GM23338 (cell line): ENCODE measurements around the gene AGO4. TPM values are rescaled to one million over a fixed set of nuclear protein-coding genes. Genes with fewer than 3 reads are reported as not detected.

Source experiments
- ATAC-seq: fragments of 200-7000 bp; cut with Tn5 transposase; 3 replicates; pipeline ENCODE4 v1.9.1; 2020
- DNase-seq: peaks from one replicate; pipeline ENCODE4 v3.0.0-alpha.2; 2015; ENCODE audit warnings: low spot score
- H2AFZ ChIP-seq: fragments of 200-600 bp; sonication (generic); 2 replicates; pipeline ENCODE4 v1.8.0; 2016; ENCODE audit warnings: antibody characterized with exemption, mild to moderate bottlenecking, moderate library complexity
- H3F3A ChIP-seq: fragments of 200-600 bp; sonication (generic); replicated peaks from 2 replicates; pipeline ENCODE4 v1.8.0; 2017; ENCODE audit warnings: antibody characterized with exemption, mixed run types, low read depth
- H3K27ac ChIP-seq: fragments of 200-600 bp; sonication (generic); 2 replicates; pipeline ENCODE4 v1.6.1; 2016; ENCODE audit warnings: low read depth
- H3K27me3 ChIP-seq: fragments of 200-600 bp; sonication (generic); 2 replicates; pipeline ENCODE4 v1.8.0; 2016; ENCODE audit warnings: mild to moderate bottlenecking, mixed run types, moderate library complexity; ENCODE audit not compliant: insufficient read depth
- H3K36me3 ChIP-seq: fragments of 200-600 bp; sonication (generic); 2 replicates; pipeline ENCODE4 v1.8.0; 2016; ENCODE audit warnings: mild to moderate bottlenecking; ENCODE audit not compliant: insufficient read depth
- H3K4me1 ChIP-seq: fragments of 200-600 bp; sonication (generic); 2 replicates; pipeline ENCODE4 v1.8.0; 2016; ENCODE audit warnings: mild to moderate bottlenecking, moderate library complexity; ENCODE audit not compliant: insufficient read depth
- H3K4me2 ChIP-seq: fragments of 200-600 bp; sonication (generic); 2 replicates; pipeline ENCODE4 v1.7.1; 2017; ENCODE audit warnings: mixed run types
- H3K4me3 ChIP-seq: fragments of 200-600 bp; sonication (generic); 2 replicates; pipeline ENCODE4 v1.6.1; 2016; ENCODE audit warnings: mixed run types
- H3K79me2 ChIP-seq: fragments of 200-600 bp; sonication (generic); replicated peaks from 2 replicates; pipeline ENCODE4 v1.8.0; 2017; ENCODE audit warnings: mild to moderate bottlenecking; ENCODE audit not compliant: insufficient read depth
- H3K9me2 ChIP-seq: fragments of 200-600 bp; sonication (generic); 2 replicates; pipeline ENCODE4 v1.8.0; 2017; ENCODE audit not compliant: insufficient read depth
- H4K20me1 ChIP-seq: fragments of 200-600 bp; sonication (generic); replicated peaks from 2 replicates; pipeline ENCODE4 v1.8.0; 2017; ENCODE audit warnings: mild to moderate bottlenecking; ENCODE audit not compliant: insufficient read depth
- H3K27ac Mint-ChIP-seq: 2 replicates; pipeline ENCODE4 v1.8.0; 2020; ENCODE audit warnings: inconsistent platforms, mild to moderate bottlenecking, moderate library complexity, mixed read lengths
- H3K27me3 Mint-ChIP-seq: 3 replicates; pipeline ENCODE4 v1.8.0; 2022; ENCODE audit warnings: low read depth, mild to moderate bottlenecking, moderate library complexity, mixed read lengths, inconsistent platforms; ENCODE audit not compliant: insufficient read depth, poor library complexity
- H3K36me3 Mint-ChIP-seq: 3 replicates; pipeline ENCODE4 v1.8.0; 2021; ENCODE audit warnings: low read depth, mild to moderate bottlenecking, inconsistent platforms, moderate library complexity, mixed read lengths
- H3K4me1 Mint-ChIP-seq: 3 replicates; pipeline ENCODE4 v1.8.0; 2020; ENCODE audit warnings: mild to moderate bottlenecking, inconsistent platforms, mixed read lengths
- H3K4me3 Mint-ChIP-seq: 3 replicates; pipeline ENCODE4 v1.8.0; 2021; ENCODE audit warnings: moderate library complexity, mild to moderate bottlenecking, inconsistent platforms, mixed read lengths
- H3K9me3 Mint-ChIP-seq: 3 replicates; pipeline ENCODE4 v1.8.0; 2020; ENCODE audit warnings: moderate library complexity, mild to moderate bottlenecking, inconsistent platforms, mixed read lengths
- CREB1 ChIP-seq: fragments of 250-450 bp; sonication (Bioruptor Pico); IDR thresholded peaks from 2 replicates; pipeline ENCODE4 v1.5.0; 2020; ENCODE audit warnings: low read depth, mild to moderate bottlenecking, moderate library complexity
- EZH2 ChIP-seq: fragments of 200-600 bp; sonication (generic); IDR thresholded peaks from one replicate; pipeline ENCODE4 v1.8.0; 2017; ENCODE audit warnings: antibody characterized with exemption, mild to moderate bottlenecking, low read depth; ENCODE audit not compliant: unreplicated experiment
- EZH2phosphoT487 ChIP-seq: fragments of 200-600 bp; sonication (generic); IDR thresholded peaks from one replicate; pipeline ENCODE4 v1.8.1; 2018; ENCODE audit warnings: antibody characterized with exemption; ENCODE audit not compliant: unreplicated experiment
- JUNB ChIP-seq: IDR thresholded peaks from one replicate; pipeline ENCODE4 v1.6.1; 2016; ENCODE audit warnings: antibody characterized with exemption; ENCODE audit not compliant: unreplicated experiment
- NANOG ChIP-seq: IDR thresholded peaks from 2 replicates; pipeline ENCODE4 v1.6.1; 2016; ENCODE audit warnings: antibody characterized with exemption, borderline replicate concordance
- POLR2AphosphoS5 ChIP-seq: IDR thresholded peaks from 2 replicates; pipeline ENCODE4 v1.6.1; 2016; ENCODE audit warnings: antibody characterized with exemption, low read depth
- ZNF114 ChIP-seq: fragments of 250-450 bp; sonication (Bioruptor Pico); IDR thresholded peaks from 2 replicates; pipeline ENCODE4 v1.5.0; 2020; ENCODE audit warnings: mild to moderate bottlenecking, moderate library complexity
- polyA plus RNA-seq: library from polyadenylated mRNA; unstranded; fragments of >200 nt; fragmentation: Nextera tagmentation; extraction: Ambion mirVana; gene quantifications from 2 replicates; pipeline ENCODE4 v1.2.1, GENCODE V29; 2016
- total RNA-seq: library from RNA; depleted of rRNA; stranded (reverse); fragments of >200 nt; shearing (Covaris generic); gene quantifications from 2 replicates; pipeline ENCODE4 v1.2.3, GENCODE V29; 2014
- TF ChIP-seq, protein P1 (sequence below): IDR thresholded peaks from 2 replicates; pipeline ENCODE4 v1.6.1; 2016; ENCODE audit warnings: antibody characterized with exemption
- TF ChIP-seq, protein P2 (sequence below): IDR thresholded peaks from one replicate; pipeline ENCODE4 v1.6.1; 2018; ENCODE audit warnings: antibody characterized with exemption; ENCODE audit not compliant: unreplicated experiment
- TF ChIP-seq, protein P3 (sequence below): fragments of 250-450 bp; sonication (Bioruptor Pico); IDR thresholded peaks from 2 replicates; pipeline ENCODE4 v1.5.0; 2020; ENCODE audit warnings: mild to moderate bottlenecking, moderate library complexity

Gene AGO4
- total and polyA plus RNA-seq, 2 experiments from 2014 or later: 1.7 to 9.7 TPM

DNA sequence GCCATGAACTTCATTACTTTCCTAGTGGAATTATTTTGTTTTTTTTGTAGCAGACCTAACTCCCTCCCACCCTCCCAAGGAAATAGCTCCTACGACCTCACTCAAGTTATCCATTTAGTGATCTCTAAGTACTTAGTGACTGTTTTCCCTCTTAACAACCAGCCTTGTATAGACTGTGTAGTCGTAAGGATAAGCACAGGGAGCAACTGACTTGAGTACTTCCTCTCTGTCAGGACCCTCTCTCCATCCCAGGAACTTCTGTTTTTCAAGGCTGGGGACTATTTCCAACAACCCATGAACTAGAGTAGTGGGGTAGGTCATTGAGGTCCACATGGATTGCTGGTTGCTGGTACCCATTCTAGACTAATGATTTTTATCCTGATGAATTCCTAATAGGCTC is 77.1 kb downstream of the AGO4 start (continued):
- TF ChIP-seq, protein P1, sequence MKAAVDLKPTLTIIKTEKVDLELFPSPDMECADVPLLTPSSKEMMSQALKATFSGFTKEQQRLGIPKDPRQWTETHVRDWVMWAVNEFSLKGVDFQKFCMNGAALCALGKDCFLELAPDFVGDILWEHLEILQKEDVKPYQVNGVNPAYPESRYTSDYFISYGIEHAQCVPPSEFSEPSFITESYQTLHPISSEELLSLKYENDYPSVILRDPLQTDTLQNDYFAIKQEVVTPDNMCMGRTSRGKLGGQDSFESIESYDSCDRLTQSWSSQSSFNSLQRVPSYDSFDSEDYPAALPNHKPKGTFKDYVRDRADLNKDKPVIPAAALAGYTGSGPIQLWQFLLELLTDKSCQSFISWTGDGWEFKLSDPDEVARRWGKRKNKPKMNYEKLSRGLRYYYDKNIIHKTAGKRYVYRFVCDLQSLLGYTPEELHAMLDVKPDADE: no peak

DNA sequence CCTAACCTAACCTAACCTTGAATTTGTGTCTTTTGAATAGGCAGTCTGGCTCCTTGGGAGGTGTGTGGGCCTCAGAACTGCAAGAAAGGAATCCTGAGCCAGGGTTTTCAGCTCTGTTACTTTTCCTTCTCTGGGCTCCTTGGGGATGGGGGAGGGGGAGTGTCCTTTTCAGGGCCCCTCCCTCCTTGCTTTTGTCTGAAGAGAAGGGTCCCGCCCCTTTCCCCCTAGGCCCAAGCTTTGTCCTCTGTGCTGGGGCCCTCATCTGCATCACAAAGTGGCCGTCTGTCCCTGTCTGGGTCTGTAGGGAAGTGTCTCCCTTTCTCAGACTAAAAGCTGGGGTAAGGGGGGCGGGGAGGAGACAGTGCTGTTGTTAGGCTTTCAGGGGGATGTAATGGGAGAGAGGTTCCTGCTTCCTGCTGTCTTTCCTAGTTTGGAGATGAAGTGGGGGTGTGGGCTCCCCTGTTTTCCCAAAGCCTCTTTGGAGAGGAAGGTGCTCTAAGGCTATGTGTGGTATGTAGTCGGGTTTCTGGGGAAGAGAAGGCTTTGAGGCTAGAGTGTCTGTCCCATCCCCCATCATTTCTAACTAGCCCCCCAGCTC is 78.2 kb downstream of the AGO4 start:
- Histone ChIP-seq H3K27ac (peak overlapping the region; percentile 70), H3K4me3 (peak overlapping the region; percentile 98)
- no peaks in the 10 kb centered on the region for H3K9me3 Mint-ChIP-seq

More for the DNA sequence above, 78.2 kb downstream of the AGO4 start:
- H3K4me1 Mint-ChIP-seq: peaks cover 58% of the 10 kb centered on the region
- H2AFZ ChIP-seq: no peak overlapping the region
- peaks cover 25% of the 10 kb centered on the region for H3K36me3 Mint-ChIP-seq
- ATAC-seq: peak; percentile 82
- no peaks in the 10 kb centered on the region for H3K27me3 ChIP-seq
- peak overlapping the region; percentile 95 for H3K4me3 Mint-ChIP-seq
- H3K27ac Mint-ChIP-seq: peak overlapping the region; percentile 90
- no peaks in the 10 kb centered on the region for H3K9me2 ChIP-seq
- peak overlapping the region; percentile 95 for H3K4me2 ChIP-seq
- H4K20me1 ChIP-seq: peaks cover 38% of the 10 kb centered on the region
- H3K79me2 ChIP-seq: peaks cover 68% of the 10 kb centered on the region
- H3K36me3 ChIP-seq: peaks cover 9% of the 10 kb centered on the region
- H3K27me3 Mint-ChIP-seq: peaks cover 14% of the 10 kb centered on the region
- peak; percentile 99 for DNase-seq
- peaks cover 20% of the 10 kb centered on the region; the same call in 1 of the 2 replicates for H3F3A ChIP-seq
- peaks cover 37% of the 10 kb centered on the region for H3K4me1 ChIP-seq
- no peak for TF ChIP-seq EZH2phosphoT487
- TF ChIP-seq, protein P1: no peak
- TF ChIP-seq POLR2AphosphoS5: peak; percentile 40; the same call in 1 of the 2 replicates
- no peak for TF ChIP-seq ZNF114 (CRISPR knock-in tag)
- TF ChIP-seq EZH2: no peak
- TF ChIP-seq, protein P2, sequence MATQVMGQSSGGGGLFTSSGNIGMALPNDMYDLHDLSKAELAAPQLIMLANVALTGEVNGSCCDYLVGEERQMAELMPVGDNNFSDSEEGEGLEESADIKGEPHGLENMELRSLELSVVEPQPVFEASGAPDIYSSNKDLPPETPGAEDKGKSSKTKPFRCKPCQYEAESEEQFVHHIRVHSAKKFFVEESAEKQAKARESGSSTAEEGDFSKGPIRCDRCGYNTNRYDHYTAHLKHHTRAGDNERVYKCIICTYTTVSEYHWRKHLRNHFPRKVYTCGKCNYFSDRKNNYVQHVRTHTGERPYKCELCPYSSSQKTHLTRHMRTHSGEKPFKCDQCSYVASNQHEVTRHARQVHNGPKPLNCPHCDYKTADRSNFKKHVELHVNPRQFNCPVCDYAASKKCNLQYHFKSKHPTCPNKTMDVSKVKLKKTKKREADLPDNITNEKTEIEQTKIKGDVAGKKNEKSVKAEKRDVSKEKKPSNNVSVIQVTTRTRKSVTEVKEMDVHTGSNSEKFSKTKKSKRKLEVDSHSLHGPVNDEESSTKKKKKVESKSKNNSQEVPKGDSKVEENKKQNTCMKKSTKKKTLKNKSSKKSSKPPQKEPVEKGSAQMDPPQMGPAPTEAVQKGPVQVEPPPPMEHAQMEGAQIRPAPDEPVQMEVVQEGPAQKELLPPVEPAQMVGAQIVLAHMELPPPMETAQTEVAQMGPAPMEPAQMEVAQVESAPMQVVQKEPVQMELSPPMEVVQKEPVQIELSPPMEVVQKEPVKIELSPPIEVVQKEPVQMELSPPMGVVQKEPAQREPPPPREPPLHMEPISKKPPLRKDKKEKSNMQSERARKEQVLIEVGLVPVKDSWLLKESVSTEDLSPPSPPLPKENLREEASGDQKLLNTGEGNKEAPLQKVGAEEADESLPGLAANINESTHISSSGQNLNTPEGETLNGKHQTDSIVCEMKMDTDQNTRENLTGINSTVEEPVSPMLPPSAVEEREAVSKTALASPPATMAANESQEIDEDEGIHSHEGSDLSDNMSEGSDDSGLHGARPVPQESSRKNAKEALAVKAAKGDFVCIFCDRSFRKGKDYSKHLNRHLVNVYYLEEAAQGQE: peak; percentile 9
- peak; percentile 29; the same call in 1 of the 2 replicates for TF ChIP-seq NANOG
- 0 out of 2 replicates have a peak, but pooled peaks have one; percentile 3 for TF ChIP-seq CREB1
- TF ChIP-seq, protein P3, sequence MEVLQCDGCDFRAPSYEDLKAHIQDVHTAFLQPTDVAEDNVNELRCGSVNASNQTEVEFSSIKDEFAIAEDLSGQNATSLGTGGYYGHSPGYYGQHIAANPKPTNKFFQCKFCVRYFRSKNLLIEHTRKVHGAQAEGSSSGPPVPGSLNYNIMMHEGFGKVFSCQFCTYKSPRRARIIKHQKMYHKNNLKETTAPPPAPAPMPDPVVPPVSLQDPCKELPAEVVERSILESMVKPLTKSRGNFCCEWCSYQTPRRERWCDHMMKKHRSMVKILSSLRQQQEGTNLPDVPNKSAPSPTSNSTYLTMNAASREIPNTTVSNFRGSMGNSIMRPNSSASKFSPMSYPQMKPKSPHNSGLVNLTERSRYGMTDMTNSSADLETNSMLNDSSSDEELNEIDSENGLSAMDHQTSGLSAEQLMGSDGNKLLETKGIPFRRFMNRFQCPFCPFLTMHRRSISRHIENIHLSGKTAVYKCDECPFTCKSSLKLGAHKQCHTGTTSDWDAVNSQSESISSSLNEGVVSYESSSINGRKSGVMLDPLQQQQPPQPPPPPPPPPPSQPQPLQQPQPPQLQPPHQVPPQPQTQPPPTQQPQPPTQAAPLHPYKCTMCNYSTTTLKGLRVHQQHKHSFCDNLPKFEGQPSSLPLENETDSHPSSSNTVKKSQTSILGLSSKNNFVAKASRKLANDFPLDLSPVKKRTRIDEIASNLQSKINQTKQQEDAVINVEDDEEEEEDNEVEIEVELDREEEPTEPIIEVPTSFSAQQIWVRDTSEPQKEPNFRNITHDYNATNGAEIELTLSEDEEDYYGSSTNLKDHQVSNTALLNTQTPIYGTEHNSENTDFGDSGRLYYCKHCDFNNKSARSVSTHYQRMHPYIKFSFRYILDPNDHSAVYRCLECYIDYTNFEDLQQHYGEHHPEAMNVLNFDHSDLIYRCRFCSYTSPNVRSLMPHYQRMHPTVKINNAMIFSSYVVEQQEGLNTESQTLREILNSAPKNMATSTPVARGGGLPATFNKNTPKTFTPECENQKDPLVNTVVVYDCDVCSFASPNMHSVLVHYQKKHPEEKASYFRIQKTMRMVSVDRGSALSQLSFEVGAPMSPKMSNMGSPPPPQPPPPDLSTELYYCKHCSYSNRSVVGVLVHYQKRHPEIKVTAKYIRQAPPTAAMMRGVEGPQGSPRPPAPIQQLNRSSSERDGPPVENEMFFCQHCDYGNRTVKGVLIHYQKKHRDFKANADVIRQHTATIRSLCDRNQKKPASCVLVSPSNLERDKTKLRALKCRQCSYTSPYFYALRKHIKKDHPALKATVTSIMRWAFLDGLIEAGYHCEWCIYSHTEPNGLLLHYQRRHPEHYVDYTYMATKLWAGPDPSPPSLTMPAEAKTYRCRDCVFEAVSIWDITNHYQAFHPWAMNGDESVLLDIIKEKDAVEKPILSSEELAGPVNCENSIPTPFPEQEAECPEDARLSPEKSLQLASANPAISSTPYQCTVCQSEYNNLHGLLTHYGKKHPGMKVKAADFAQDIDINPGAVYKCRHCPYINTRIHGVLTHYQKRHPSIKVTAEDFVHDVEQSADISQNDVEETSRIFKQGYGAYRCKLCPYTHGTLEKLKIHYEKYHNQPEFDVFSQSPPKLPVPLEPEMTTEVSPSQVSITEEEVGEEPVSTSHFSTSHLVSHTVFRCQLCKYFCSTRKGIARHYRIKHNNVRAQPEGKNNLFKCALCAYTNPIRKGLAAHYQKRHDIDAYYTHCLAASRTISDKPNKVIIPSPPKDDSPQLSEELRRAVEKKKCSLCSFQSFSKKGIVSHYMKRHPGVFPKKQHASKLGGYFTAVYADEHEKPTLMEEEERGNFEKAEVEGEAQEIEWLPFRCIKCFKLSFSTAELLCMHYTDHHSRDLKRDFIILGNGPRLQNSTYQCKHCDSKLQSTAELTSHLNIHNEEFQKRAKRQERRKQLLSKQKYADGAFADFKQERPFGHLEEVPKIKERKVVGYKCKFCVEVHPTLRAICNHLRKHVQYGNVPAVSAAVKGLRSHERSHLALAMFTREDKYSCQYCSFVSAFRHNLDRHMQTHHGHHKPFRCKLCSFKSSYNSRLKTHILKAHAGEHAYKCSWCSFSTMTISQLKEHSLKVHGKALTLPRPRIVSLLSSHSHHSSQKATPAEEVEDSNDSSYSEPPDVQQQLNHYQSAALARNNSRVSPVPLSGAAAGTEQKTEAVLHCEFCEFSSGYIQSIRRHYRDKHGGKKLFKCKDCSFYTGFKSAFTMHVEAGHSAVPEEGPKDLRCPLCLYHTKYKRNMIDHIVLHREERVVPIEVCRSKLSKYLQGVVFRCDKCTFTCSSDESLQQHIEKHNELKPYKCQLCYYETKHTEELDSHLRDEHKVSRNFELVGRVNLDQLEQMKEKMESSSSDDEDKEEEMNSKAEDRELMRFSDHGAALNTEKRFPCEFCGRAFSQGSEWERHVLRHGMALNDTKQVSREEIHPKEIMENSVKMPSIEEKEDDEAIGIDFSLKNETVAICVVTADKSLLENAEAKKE (CRISPR knock-in tag): no peak
- no peak for TF ChIP-seq JUNB
